Measurements from ENCODE around the gene GAGE12C.
"Not testable (repeated sequence)": the region's sequence is repeated elsewhere in the genome, so short reads cannot be mapped to it uniquely, and the experiment has no call there.

GAGE12C gene, protein sequence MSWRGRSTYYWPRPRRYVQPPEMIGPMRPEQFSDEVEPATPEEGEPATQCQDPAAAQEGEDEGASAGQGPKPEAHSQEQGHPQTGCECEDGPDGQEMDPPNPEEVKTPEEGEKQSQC

DNA sequence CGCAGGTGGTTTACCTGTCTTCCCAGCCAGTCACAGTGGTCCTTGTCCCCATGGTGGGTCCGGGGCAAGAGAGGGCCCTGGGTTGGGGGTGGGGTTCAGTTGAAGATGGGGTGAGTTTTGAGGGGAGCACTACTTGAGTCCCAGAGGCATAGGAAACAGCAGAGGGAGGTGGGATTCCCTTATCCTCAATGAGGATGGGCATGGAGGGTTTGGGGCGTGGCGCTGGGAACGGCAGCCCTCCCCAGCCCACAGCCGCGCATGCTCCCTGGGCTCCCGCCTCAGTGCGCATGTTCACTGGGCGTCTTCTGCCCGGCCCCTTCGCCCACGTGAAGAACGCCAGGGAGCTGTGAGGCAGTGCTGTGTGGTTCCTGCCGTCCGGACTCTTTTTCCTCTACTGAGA is at the start of gene GAGE12C:
Gene GAGE12C, plus strand, starts transcription at position 301 of the 400 bp plus-strand sequence. CDS start 1,155 bp downstream, outside the sequence.
- not testable (repeated sequence) for DNase-seq (ENCODE audit: low read depth)

DNA sequence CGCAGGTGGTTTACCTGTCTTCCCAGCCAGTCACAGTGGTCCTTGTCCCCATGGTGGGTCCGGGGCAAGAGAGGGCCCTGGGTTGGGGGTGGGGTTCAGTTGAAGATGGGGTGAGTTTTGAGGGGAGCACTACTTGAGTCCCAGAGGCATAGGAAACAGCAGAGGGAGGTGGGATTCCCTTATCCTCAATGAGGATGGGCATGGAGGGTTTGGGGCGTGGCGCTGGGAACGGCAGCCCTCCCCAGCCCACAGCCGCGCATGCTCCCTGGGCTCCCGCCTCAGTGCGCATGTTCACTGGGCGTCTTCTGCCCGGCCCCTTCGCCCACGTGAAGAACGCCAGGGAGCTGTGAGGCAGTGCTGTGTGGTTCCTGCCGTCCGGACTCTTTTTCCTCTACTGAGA is 9.5 kb downstream of the GAGE12C start, which contains the start of gene GAGE12D:
Gene GAGE12D, plus strand, starts transcription at position 301 of the 400 bp plus-strand sequence. CDS start 1,155 bp downstream, outside the sequence.
- not testable (repeated sequence) for DNase-seq (ENCODE audit: low read depth)

DNA sequence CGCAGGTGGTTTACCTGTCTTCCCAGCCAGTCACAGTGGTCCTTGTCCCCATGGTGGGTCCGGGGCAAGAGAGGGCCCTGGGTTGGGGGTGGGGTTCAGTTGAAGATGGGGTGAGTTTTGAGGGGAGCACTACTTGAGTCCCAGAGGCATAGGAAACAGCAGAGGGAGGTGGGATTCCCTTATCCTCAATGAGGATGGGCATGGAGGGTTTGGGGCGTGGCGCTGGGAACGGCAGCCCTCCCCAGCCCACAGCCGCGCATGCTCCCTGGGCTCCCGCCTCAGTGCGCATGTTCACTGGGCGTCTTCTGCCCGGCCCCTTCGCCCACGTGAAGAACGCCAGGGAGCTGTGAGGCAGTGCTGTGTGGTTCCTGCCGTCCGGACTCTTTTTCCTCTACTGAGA is 19.0 kb downstream of the GAGE12C start, which contains the start of gene GAGE12E:
Gene GAGE12E, plus strand, starts transcription at position 301 of the 400 bp plus-strand sequence. CDS start 1,155 bp downstream, outside the sequence.
- DNase-seq (ENCODE audit: low read depth) = not testable (repeated sequence)

DNA sequence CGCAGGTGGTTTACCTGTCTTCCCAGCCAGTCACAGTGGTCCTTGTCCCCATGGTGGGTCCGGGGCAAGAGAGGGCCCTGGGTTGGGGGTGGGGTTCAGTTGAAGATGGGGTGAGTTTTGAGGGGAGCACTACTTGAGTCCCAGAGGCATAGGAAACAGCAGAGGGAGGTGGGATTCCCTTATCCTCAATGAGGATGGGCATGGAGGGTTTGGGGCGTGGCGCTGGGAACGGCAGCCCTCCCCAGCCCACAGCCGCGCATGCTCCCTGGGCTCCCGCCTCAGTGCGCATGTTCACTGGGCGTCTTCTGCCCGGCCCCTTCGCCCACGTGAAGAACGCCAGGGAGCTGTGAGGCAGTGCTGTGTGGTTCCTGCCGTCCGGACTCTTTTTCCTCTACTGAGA is 28.6 kb downstream of the GAGE12C start, which contains the start of gene GAGE12F:
Gene GAGE12F, plus strand, starts transcription at position 301 of the 400 bp plus-strand sequence. CDS start 1,155 bp downstream, outside the sequence.
- DNase-seq (ENCODE audit: low read depth) = not testable (repeated sequence)

DNA sequence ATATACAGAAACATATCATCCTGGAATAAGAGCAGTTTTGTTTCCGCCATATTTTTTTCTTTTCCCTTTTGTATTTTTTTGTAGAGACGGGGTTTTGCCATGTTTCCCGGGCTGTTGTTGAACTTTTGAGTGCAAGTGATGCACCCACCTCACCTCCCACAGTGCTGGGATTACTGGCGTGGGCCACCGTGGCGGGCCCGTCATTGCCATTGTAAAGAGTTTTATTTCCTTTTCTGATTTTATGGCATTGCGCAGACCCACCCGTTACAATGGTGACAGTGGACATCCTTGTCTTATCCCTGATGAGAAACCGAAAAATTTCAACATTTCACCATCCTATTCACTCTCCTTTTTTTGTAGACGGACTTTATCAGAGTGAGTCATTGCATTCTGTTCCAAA is 36.8 kb downstream of the GAGE12C start:
- not testable (repeated sequence) for DNase-seq (ENCODE audit: low read depth)

DNA sequence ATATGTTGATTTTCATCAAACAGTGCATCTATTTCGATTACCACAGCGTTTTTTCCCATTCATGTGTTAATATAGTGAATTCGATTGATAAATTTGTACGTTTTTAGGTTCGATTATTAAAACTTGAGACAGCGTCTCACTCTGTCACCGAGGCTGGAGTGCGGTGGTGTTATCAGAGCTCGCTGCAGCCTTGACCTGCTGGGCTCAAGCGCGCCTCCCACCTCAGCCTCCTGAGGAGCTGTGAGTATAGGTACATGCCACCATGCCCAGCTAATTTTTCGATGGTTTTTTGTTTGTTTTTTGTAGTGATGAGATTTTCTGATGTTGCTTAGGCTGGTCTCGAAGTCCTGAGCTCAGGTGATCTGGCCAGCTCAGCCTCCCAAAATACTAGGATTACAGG is 37.2 kb downstream of the GAGE12C start:
- not testable (repeated sequence) for DNase-seq (ENCODE audit: low read depth)

DNA sequence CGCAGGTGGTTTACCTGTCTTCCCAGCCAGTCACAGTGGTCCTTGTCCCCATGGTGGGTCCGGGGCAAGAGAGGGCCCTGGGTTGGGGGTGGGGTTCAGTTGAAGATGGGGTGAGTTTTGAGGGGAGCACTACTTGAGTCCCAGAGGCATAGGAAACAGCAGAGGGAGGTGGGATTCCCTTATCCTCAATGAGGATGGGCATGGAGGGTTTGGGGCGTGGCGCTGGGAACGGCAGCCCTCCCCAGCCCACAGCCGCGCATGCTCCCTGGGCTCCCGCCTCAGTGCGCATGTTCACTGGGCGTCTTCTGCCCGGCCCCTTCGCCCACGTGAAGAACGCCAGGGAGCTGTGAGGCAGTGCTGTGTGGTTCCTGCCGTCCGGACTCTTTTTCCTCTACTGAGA is 38.1 kb downstream of the GAGE12C start, which contains the start of gene GAGE12G:
Gene GAGE12G, plus strand, starts transcription at position 301 of the 400 bp plus-strand sequence. CDS start 1,155 bp downstream, outside the sequence.
- DNase-seq (ENCODE audit: low read depth) = not testable (repeated sequence)

DNA sequence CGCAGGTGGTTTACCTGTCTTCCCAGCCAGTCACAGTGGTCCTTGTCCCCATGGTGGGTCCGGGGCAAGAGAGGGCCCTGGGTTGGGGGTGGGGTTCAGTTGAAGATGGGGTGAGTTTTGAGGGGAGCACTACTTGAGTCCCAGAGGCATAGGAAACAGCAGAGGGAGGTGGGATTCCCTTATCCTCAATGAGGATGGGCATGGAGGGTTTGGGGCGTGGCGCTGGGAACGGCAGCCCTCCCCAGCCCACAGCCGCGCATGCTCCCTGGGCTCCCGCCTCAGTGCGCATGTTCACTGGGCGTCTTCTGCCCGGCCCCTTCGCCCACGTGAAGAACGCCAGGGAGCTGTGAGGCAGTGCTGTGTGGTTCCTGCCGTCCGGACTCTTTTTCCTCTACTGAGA is 47.7 kb downstream of the GAGE12C start, which contains the start of gene GAGE12H:
Gene GAGE12H, plus strand, starts transcription at position 301 of the 400 bp plus-strand sequence. CDS start 1,155 bp downstream, outside the sequence.
- not testable (repeated sequence) for DNase-seq (ENCODE audit: low read depth)

Measured in activated T-cell treated with anti-CD3 and anti-CD28 coated beads for 48 hours (primary cell).